Sigmoid colon (tissue), 7 donors: ENCODE measurements around the gene DRGX. TPM values are rescaled to one million over a fixed set of nuclear protein-coding genes. Genes with fewer than 3 reads are reported as not detected.

Experiments
- DNase-seq: peaks from one replicate; pipeline ENCODE4 v3.0.0-alpha.2; 2019
- H3K27ac ChIP-seq, 4 donors: fragments of 200-600 bp; sonication (generic); one replicate each; pipeline ENCODE4 v1.5.1; 2016 to 2019; ENCODE audit warnings: mild to moderate bottlenecking in 1 of 4
- H3K27me3 ChIP-seq, 3 donors: fragments of 200-600 bp; sonication (generic); one replicate each; pipeline ENCODE4 v1.5.1; 2019; ENCODE audit warnings: mild to moderate bottlenecking in 1 of 3
- H3K36me3 ChIP-seq, 4 donors: fragments of 200-600 bp; sonication (generic); one replicate each; pipeline ENCODE4 v1.5.1; 2016 to 2019
- H3K4me1 ChIP-seq, 4 donors: fragments of 200-600 bp; sonication (generic); one replicate each; pipeline ENCODE4 v1.5.1; 2017 to 2019
- H3K4me3 ChIP-seq, 4 donors: fragments of 200-600 bp; sonication (generic); one replicate each; pipeline ENCODE4 v1.5.1; 2017 to 2019; ENCODE audit warnings: mild to moderate bottlenecking in 2 of 4, moderate library complexity in 1 of 4
- H3K9me3 ChIP-seq, 4 donors: fragments of 200-600 bp in 3 of 4; sonication (generic) in 3 of 4; one replicate each; pipeline versions ENCODE4 v1.5.1 to v1.6.1; 2013 to 2019
- CTCF ChIP-seq, 4 experiments: fragments of 450-650 bp in 3 of 4; fragments of 200-600 bp in 1 of 4; IDR thresholded peaks; one replicate each; pipeline ENCODE4 v1.5.1; 2016 to 2019; ENCODE audit warnings: antibody characterized with exemption in 4 of 4, mild to moderate bottlenecking in 3 of 4, moderate library complexity in 2 of 4
- EP300 ChIP-seq, 4 donors: sonication (generic); formaldehyde crosslinking; IDR thresholded peaks; one replicate each; pipeline ENCODE4 v1.6.1; 2017; ENCODE audit warnings: antibody characterized with exemption in 4 of 4
- POLR2A ChIP-seq, 2 donors: fragments of 450-650 bp; IDR thresholded peaks; one replicate each; pipeline ENCODE4 v1.6.1; 2016; ENCODE audit warnings: antibody characterized with exemption in 2 of 2, mild to moderate bottlenecking in 2 of 2, moderate library complexity in 2 of 2
- POLR2AphosphoS5 ChIP-seq, 4 donors: sonication (generic); formaldehyde crosslinking; IDR thresholded peaks; one replicate each; pipeline ENCODE4 v1.6.1; 2017; ENCODE audit warnings: antibody characterized with exemption in 4 of 4
- WGBS, 2 donors: extraction: QIAGEN DNeasy Blood & Tissue Kit; methylation state at CpG; one replicate each; pipeline ENCODE4 v1.1.7; 2013; 5-methylcytosine and 5-hydroxymethylcytosine counted together
- intact Hi-C: fragments of 100-400 bp; cut with DNase I; formaldehyde crosslinking; loops from one replicate; pipeline ENCODE4 v1.15.1; 2023
- polyA plus RNA-seq, 3 donors: library from polyadenylated mRNA; stranded (reverse); fragments of 200-250 nt; gene quantifications; one replicate each; pipeline ENCODE4 v1.2.3, GENCODE V29; 2013
- total RNA-seq, 4 donors: library from RNA; depleted of rRNA; stranded (reverse); fragments of >200 nt; gene quantifications; one replicate each; pipeline ENCODE4 v1.1.0, GENCODE V29; 2016
- donor health status: healthy with polysubstance abuse.
- donor health status: Bipolar disorder and iron deficiency.
- donor health status: healthy.

The DRGX gene
- total and polyA plus RNA-seq, 7 donors, result 0.23 to 0.42 TPM; not detected in 5

DNA sequence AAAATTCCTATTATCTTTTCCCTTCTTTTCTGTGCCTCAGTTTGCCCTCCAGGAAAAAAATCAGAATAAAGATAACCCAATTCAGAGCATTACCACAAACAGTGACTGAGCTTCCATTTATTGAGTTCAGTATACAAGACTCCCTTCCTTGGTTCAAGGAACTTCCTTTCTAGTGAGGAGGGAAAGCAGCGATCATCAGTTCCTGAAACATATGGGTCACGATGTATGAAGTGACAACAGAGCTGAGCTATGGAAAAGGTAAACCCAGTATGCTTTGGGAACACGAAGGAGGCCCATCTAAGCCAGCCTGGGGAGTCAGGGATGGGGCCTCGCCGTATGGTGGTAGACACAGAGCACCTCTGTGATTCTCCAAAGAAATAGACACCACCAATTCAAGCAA, 81.1 kb downstream of the DRGX start:
- no peak for DNase-seq
- no peaks in the 10 kb centered on the region for H3K27me3 ChIP-seq
- WGBS, 2 donors, result 80 to 87% methylated on average over 5 of the region's 5 CpGs
- H3K9me3 ChIP-seq, result no peaks in the 10 kb centered on the region
- no peak overlapping the region for H3K4me3 ChIP-seq
- intact Hi-C loops, result no loop called here
- no peak overlapping the region for H3K27ac ChIP-seq
- H3K4me1 ChIP-seq, result no peaks in the 10 kb centered on the region
- H3K36me3 ChIP-seq, result no peaks in the 10 kb centered on the region
- TF ChIP-seq CTCF (IDR thresholded peaks at IDR 0.05) (no peak), POLR2AphosphoS5 (IDR thresholded peaks at IDR 0.05) (no peak), POLR2A (IDR thresholded peaks at IDR 0.05) (no peak), EP300 (IDR thresholded peaks at IDR 0.05) (no peak)

Other genes with a start within 250 kb of the DRGX start
- 10 to 100 TPM in 2 of 4 donors, 1 to 10 TPM in 2; 8.0 to 17.8 (median 9.9) TPM for gene TMEM273, start 207.7 kb downstream of the DRGX start, total RNA-seq
- 10 to 100 TPM in 2 of 3 donors, 1 to 10 TPM in 1; 5.4 to 15.6 (median 11.1) TPM for gene TMEM273, start 207.7 kb downstream of the DRGX start, polyA plus RNA-seq
- gene C10orf71, start 96.9 kb downstream of the DRGX start, total RNA-seq, result not detected
- not detected for gene C10orf71, start 96.9 kb downstream of the DRGX start, polyA plus RNA-seq
- gene ERCC6, start 143.0 kb upstream of the DRGX start, total RNA-seq, result 10 to 100 TPM; 10.9 to 16.6 (median 11.7) TPM
- 1 to 10 TPM; 3.0 to 4.5 (median 4.4) TPM for gene ERCC6, start 143.0 kb upstream of the DRGX start, polyA plus RNA-seq
- 1 to 10 TPM in 1 of 4 donors, under 1 TPM in 2, not detected in 1; 0.16 to 2.5 (median 0.68) TPM for gene SLC18A3, start 214.2 kb upstream of the DRGX start, total RNA-seq
- under 1 TPM in 1 of 3 donors, not detected in 2; 0.98 TPM for gene SLC18A3, start 214.2 kb upstream of the DRGX start, polyA plus RNA-seq
- under 1 TPM in 1 of 4 donors, not detected in 3; 0.41 TPM for gene CHAT, start 217.9 kb upstream of the DRGX start, total RNA-seq
- gene CHAT, start 217.9 kb upstream of the DRGX start, polyA plus RNA-seq, result under 1 TPM in 1 of 3 donors, not detected in 2; 0.57 TPM